ENCODE results near the gene CXCL12. TPM values are rescaled to one million over a fixed set of nuclear protein-coding genes. Genes with fewer than 3 reads are reported as not detected.

CXCL12 gene
- 2.2 TPM for total RNA-seq (ENCODE audit: unreplicated experiment)
- long read RNA-seq, partial matches to known transcripts: 0 of 1 reads
- long read RNA-seq, other reads (novel, unspliced or antisense): 1 of 1 reads

- Mint-ChIP-seq H3K36me3 (ENCODE audit: unreplicated experiment) (no peaks in the 10 kb centered on the region), H3K27ac (ENCODE audit: unreplicated experiment) (no peak within 1 kb of the TSS), H3K9me3 (ENCODE audit: unreplicated experiment) (peaks cover 3% of the 10 kb centered on the region), H3K4me3 (ENCODE audit: unreplicated experiment) (peak within 1 kb of the TSS; percentile 82), H3K4me1 (ENCODE audit: low read depth, unreplicated experiment) (peaks cover 5% of the 10 kb centered on the region), H3K27me3 (ENCODE audit: unreplicated experiment) (peaks cover 12% of the 10 kb centered on the region)
- peak; percentile 58 for DNase-seq
- TF ChIP-seq CTCF (IDR thresholded peaks at IDR 0.05; ENCODE audit: partially characterized antibody, unreplicated experiment): no peak
These were observed at the start of gene CXCL12 for GRCh38 chr10:44385026-44385695. Gene CXCL12, minus strand, starts transcription at chr10:44385097. Its CDS starts 92 bp downstream, at chr10:44385005.

GRCh38 chr10:44427479-44427878 is 42.6 kb upstream of the CXCL12 start:
- Mint-ChIP-seq H3K27ac (ENCODE audit: unreplicated experiment) (no peak overlapping the region), H3K4me1 (ENCODE audit: low read depth, unreplicated experiment) (no peaks in the 10 kb centered on the region), H3K27me3 (ENCODE audit: unreplicated experiment) (peaks cover 4% of the 10 kb centered on the region), H3K4me3 (ENCODE audit: unreplicated experiment) (no peak overlapping the region), H3K36me3 (ENCODE audit: unreplicated experiment) (peaks cover 8% of the 10 kb centered on the region), H3K9me3 (ENCODE audit: unreplicated experiment) (peaks cover 4% of the 10 kb centered on the region)
- no peak for TF ChIP-seq CTCF (IDR thresholded peaks at IDR 0.05; ENCODE audit: partially characterized antibody, unreplicated experiment)
- DNase-seq: no peak

GRCh38 chr10:44427037-44427436 is 42.1 kb upstream of the CXCL12 start:
- H3K27me3 Mint-ChIP-seq (ENCODE audit: unreplicated experiment): peaks cover 4% of the 10 kb centered on the region
- H3K4me3 Mint-ChIP-seq (ENCODE audit: unreplicated experiment): no peak overlapping the region
- no peak for TF ChIP-seq CTCF (IDR thresholded peaks at IDR 0.05; ENCODE audit: partially characterized antibody, unreplicated experiment)
- no peaks in the 10 kb centered on the region for H3K4me1 Mint-ChIP-seq (ENCODE audit: low read depth, unreplicated experiment)
- DNase-seq: no peak
- H3K9me3 Mint-ChIP-seq (ENCODE audit: unreplicated experiment): peaks cover 4% of the 10 kb centered on the region
- H3K27ac Mint-ChIP-seq (ENCODE audit: unreplicated experiment): no peak overlapping the region
- H3K36me3 Mint-ChIP-seq (ENCODE audit: unreplicated experiment): peaks cover 8% of the 10 kb centered on the region

- no peak for TF ChIP-seq CTCF (IDR thresholded peaks at IDR 0.05; ENCODE audit: partially characterized antibody, unreplicated experiment)
- Mint-ChIP-seq H3K36me3 (ENCODE audit: unreplicated experiment) (peaks cover 8% of the 10 kb centered on the region), H3K27me3 (ENCODE audit: unreplicated experiment) (peaks cover 4% of the 10 kb centered on the region), H3K4me1 (ENCODE audit: low read depth, unreplicated experiment) (no peaks in the 10 kb centered on the region), H3K27ac (ENCODE audit: unreplicated experiment) (no peak overlapping the region), H3K4me3 (ENCODE audit: unreplicated experiment) (no peak overlapping the region), H3K9me3 (ENCODE audit: unreplicated experiment) (peaks cover 4% of the 10 kb centered on the region)
- no peak for DNase-seq
These were observed 41.5 kb upstream of the CXCL12 start for GRCh38 chr10:44426247-44427034.

GRCh38 chr10:44425466-44425865 is 40.6 kb upstream of the CXCL12 start:
- DNase-seq: no peak
- no peak overlapping the region for H3K27ac Mint-ChIP-seq (ENCODE audit: unreplicated experiment)
- no peaks in the 10 kb centered on the region for H3K36me3 Mint-ChIP-seq (ENCODE audit: unreplicated experiment)
- peaks cover 7% of the 10 kb centered on the region for H3K27me3 Mint-ChIP-seq (ENCODE audit: unreplicated experiment)
- no peak overlapping the region for H3K4me3 Mint-ChIP-seq (ENCODE audit: unreplicated experiment)
- H3K4me1 Mint-ChIP-seq (ENCODE audit: low read depth, unreplicated experiment): no peaks in the 10 kb centered on the region
- H3K9me3 Mint-ChIP-seq (ENCODE audit: unreplicated experiment): no peaks in the 10 kb centered on the region
- no peak for TF ChIP-seq CTCF (IDR thresholded peaks at IDR 0.05; ENCODE audit: partially characterized antibody, unreplicated experiment)
